22Rv1 (cell line): ENCODE measurements around the gene MIEF1.

Source experiments
- H3K27ac ChIP-seq: fragments of 450-650 bp; 2 replicates; pipeline ENCODE4 v1.5.1; 2017
- CTCF ChIP-seq: fragments of 450-650 bp; IDR thresholded peaks from 2 replicates; pipeline ENCODE4 v1.5.1; 2017; ENCODE audit warnings: mild to moderate bottlenecking
- ZFX ChIP-seq: fragments of 450-650 bp; IDR thresholded peaks from 2 replicates; pipeline ENCODE4 v1.6.1; 2017; ENCODE audit warnings: antibody characterized with exemption, borderline replicate concordance

Gene MIEF1

GRCh38 chr22:39486951-39487825 is 14.9 kb upstream of the MIEF1 start:
- TF ChIP-seq ZFX, result no peak
- no peak for TF ChIP-seq CTCF
- H3K27ac ChIP-seq, result no peak overlapping the region

GRCh38 chr22:39487826-39488520 is 14.1 kb upstream of the MIEF1 start:
- TF ChIP-seq ZFX (no peak), CTCF (no peak)

DNA sequence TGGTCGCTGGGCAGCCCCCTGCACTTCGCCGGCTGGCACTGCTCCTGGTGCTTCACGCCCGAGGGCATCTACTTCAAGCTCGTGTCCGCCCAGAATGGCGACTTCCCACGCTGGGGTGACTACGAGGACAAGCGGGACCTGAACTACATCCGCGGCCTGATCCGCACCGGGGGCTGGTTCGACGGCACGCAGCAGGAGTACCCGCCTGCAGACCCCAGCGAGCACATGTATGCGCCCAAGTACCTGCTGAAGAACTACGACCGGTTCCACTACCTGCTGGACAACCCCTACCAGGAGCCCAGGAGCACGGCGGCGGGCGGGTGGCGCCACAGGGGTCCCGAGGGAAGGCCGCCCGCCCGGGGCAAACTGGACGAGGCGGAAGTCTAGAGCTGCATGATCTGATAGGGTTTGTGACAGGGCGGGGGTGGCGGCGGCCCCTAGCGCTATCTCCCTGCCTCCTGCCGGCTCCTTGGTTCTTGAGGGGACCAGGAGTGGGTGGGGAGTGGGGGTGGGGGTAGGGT is 13.5 kb upstream of the MIEF1 start:
- TF ChIP-seq ZFX (no peak), CTCF (no peak)
- H3K27ac ChIP-seq, result no peak overlapping the region

More at GRCh38 chr22:39487826-39488520, 14.1 kb upstream of the MIEF1 start:
- no peak overlapping the region for H3K27ac ChIP-seq

- no peak overlapping the region for H3K27ac ChIP-seq
- no peak for TF ChIP-seq CTCF
- TF ChIP-seq ZFX, result no peak
Measured at GRCh38 chr22:39489094-39490068, 12.7 kb upstream of the MIEF1 start.

GRCh38 chr22:39490135-39490798 is 11.8 kb upstream of the MIEF1 start:
- no peak overlapping the region for H3K27ac ChIP-seq
- no peak for TF ChIP-seq CTCF
- TF ChIP-seq ZFX, result no peak

- no peak overlapping the region for H3K27ac ChIP-seq
Measured at GRCh38 chr22:39490966-39491680, 11.0 kb upstream of the MIEF1 start.

More at GRCh38 chr22:39490966-39491680, 11.0 kb upstream of the MIEF1 start:
- TF ChIP-seq CTCF (no peak), ZFX (no peak)
